MCF 10A (cell line): ENCODE measurements around the gene MLLT1. TPM values are rescaled to one million over a fixed set of nuclear protein-coding genes. Genes with fewer than 3 reads are reported as not detected.

Source experiments
- BruUV-seq: library from RNA; stranded (reverse); fragments of 400-500 nt; replicated peaks from 2 replicates; lab custom pipeline; 2021; lab: Mats Ljungman, UMichigan
- CTCF ChIA-PET: fragments of 300-600 bp; sonication (Branson Sonifier 250); formaldehyde crosslinking; extraction: SDS; loops from one replicate; lab custom pipeline; 2021; ENCODE audit warnings: antibody characterized with exemption, inconsistent platforms; lab: Yijun Ruan, JAX
- POLR2A ChIA-PET: fragments of 300-600, 350-650 bp; sonication (Branson Sonifier 250); formaldehyde crosslinking; extraction: SDS; loops from one replicate; lab custom pipeline; 2020; ENCODE audit warnings: antibody characterized with exemption, inconsistent platforms; lab: Yijun Ruan, JAX
- DNase-seq: peaks from one replicate; pipeline ENCODE4 v3.0.0-alpha.2; 2018; ENCODE audit not compliant: unreplicated experiment
- H3K27ac Mint-ChIP-seq: one replicate; pipeline ENCODE4 v1.8.0; 2022; ENCODE audit warnings: mild to moderate bottlenecking, low read depth, mixed read lengths; ENCODE audit not compliant: unreplicated experiment
- H3K27me3 Mint-ChIP-seq: one replicate; pipeline ENCODE4 v1.8.0; 2022; ENCODE audit warnings: mixed read lengths; ENCODE audit not compliant: insufficient read depth, unreplicated experiment
- H3K36me3 Mint-ChIP-seq: one replicate; pipeline ENCODE4 v1.8.0; 2022; ENCODE audit warnings: mild to moderate bottlenecking, moderate library complexity, mixed read lengths; ENCODE audit not compliant: insufficient read depth, unreplicated experiment
- H3K4me1 Mint-ChIP-seq: one replicate; pipeline ENCODE4 v1.8.0; 2022; ENCODE audit warnings: mixed read lengths; ENCODE audit not compliant: insufficient read depth, unreplicated experiment
- H3K4me3 Mint-ChIP-seq: one replicate; pipeline ENCODE4 v1.8.0; 2022; ENCODE audit warnings: mild to moderate bottlenecking, moderate library complexity, mixed read lengths; ENCODE audit not compliant: unreplicated experiment
- H3K9me3 Mint-ChIP-seq: one replicate; pipeline ENCODE4 v1.8.0; 2022; ENCODE audit warnings: mixed read lengths; ENCODE audit not compliant: unreplicated experiment
- intact Hi-C: fragments of 100-400 bp; cut with micrococcal nuclease; formaldehyde crosslinking; loops from 2 replicates; pipeline ENCODE4 v1.14.1; 2022
- total RNA-seq: library from RNA; stranded (reverse); gene quantifications from 2 replicates; pipeline ENCODE4 v1.2.3, GENCODE V29; 2022
- TF ChIP-seq, protein P1 (sequence below): fragments of 200-600 bp; IDR thresholded peaks from one replicate; pipeline ENCODE4 v1.8.0; 2022; ENCODE audit warnings: antibody characterized with exemption, mild to moderate bottlenecking; ENCODE audit not compliant: unreplicated experiment

The MLLT1 gene
- total RNA-seq, 1 experiment from 2014 or later: 59.0 TPM

DNA sequence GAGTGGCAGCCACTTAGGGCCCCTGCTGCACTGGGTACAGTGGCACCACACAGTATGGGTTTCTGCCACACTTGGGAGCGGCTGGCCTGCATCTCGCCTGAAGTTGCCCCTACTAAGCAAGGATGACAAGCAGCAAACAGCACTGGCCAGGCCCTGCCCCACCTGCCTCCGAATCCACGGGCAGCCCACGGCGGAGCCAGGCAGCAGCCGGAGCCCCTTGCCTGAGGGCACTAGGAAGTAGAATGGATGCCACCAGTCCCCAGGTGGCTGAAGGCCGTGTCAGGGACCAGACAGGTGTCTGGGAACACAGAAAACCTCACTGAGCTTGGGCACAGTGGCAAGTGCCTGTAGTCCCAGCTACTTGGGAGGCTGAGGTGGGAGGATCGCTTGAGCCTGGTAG lies 19.4 kb downstream of the MLLT1 start:
- POLR2A ChIA-PET: interaction anchor here (0.9 kb wide), 1 partner anchor 11 kb away, joined by 3 read pairs; no protein-coding TSS in a partner anchor
- intact Hi-C loops: no loop called here
- TF ChIP-seq, protein P1, sequence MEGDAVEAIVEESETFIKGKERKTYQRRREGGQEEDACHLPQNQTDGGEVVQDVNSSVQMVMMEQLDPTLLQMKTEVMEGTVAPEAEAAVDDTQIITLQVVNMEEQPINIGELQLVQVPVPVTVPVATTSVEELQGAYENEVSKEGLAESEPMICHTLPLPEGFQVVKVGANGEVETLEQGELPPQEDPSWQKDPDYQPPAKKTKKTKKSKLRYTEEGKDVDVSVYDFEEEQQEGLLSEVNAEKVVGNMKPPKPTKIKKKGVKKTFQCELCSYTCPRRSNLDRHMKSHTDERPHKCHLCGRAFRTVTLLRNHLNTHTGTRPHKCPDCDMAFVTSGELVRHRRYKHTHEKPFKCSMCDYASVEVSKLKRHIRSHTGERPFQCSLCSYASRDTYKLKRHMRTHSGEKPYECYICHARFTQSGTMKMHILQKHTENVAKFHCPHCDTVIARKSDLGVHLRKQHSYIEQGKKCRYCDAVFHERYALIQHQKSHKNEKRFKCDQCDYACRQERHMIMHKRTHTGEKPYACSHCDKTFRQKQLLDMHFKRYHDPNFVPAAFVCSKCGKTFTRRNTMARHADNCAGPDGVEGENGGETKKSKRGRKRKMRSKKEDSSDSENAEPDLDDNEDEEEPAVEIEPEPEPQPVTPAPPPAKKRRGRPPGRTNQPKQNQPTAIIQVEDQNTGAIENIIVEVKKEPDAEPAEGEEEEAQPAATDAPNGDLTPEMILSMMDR: no peak
- H3K4me1 Mint-ChIP-seq: peaks cover 5% of the 10 kb centered on the region
- H3K27ac Mint-ChIP-seq: no peak overlapping the region
- CTCF ChIA-PET: interaction anchor here (0.7 to 1.7 kb wide), 4 partner anchors 11 to 39 kb away, joined by 3 to 6 read pairs (median 3); no protein-coding TSS in a partner anchor
- H3K4me3 Mint-ChIP-seq: no peak overlapping the region
- H3K9me3 Mint-ChIP-seq: no peaks in the 10 kb centered on the region
- no peaks in the 10 kb centered on the region for H3K27me3 Mint-ChIP-seq
- BruUV-seq: no TSS peak
- no peak for DNase-seq
- peaks cover 56% of the 10 kb centered on the region for H3K36me3 Mint-ChIP-seq

DNA sequence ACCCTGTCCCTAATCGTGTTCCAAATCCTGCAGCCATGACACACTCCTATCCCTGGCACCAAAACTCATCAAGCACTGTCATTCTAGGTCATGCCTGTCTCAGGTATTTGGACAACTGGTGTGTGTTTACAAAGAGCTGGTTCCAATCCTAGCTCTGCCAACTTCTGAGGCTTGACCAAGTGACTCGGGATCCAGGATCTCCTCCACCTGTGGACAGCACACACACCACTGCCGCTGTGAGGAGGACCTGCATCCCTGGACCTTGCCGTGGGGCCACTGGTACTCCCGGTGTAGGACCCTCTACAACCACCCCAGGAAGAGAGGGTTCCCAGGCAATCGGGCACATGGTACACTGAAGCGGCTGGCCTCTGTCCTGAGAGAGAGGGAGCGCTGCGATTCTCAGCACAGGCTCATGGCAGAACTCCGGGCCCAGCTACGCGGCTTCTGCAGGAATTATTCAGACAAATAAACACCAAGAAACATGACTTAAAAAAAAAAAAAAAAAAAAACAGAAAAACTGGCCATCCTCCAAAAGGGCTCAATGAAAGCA lies 20.4 kb downstream of the MLLT1 start:
- H3K27ac Mint-ChIP-seq: no peak overlapping the region
- H3K4me3 Mint-ChIP-seq: no peak overlapping the region
- no peaks in the 10 kb centered on the region for H3K9me3 Mint-ChIP-seq
- H3K36me3 Mint-ChIP-seq: peaks cover 56% of the 10 kb centered on the region
- H3K27me3 Mint-ChIP-seq: no peaks in the 10 kb centered on the region
- TF ChIP-seq, protein P1: no peak
- H3K4me1 Mint-ChIP-seq: peaks cover 5% of the 10 kb centered on the region
- ChIA-PET POLR2A (no interaction called here), CTCF (interaction anchor here (1.1 kb wide), 1 partner anchor 41 kb away, joined by 3 read pairs; no protein-coding TSS in a partner anchor)
- BruUV-seq: no TSS peak
- no peak for DNase-seq
- intact Hi-C loops: no loop called here

DNA sequence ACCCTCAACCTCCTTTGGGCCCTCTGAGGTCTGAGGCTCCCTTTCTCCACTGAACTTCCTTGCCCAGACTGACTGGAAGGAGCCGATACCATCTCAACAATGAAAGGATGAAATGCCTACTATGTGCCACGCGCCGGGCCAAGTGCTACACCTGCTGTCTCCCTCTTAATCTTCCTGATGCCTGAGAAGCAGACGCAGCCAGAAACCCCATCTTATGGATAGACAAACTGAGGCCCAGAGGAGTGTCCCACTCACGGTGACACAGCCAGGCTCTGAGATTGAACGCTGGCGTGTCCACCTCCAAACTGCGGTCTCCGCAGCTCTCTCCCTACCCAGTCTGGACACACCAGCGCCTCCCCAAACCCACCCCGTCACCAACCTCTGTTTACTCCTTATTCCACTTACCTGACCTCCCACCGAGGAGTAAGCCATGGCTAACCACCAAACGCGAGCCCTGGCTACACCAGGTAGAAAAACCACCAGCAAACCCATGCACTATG lies 20.9 kb downstream of the MLLT1 start:
- intact Hi-C loops: no loop called here
- POLR2A ChIA-PET: no interaction called here
- Mint-ChIP-seq H3K9me3 (no peaks in the 10 kb centered on the region), H3K36me3 (peaks cover 61% of the 10 kb centered on the region), H3K27ac (no peak overlapping the region), H3K4me3 (no peak overlapping the region), H3K4me1 (peaks cover 5% of the 10 kb centered on the region), H3K27me3 (no peaks in the 10 kb centered on the region)
- no TSS peak for BruUV-seq
- DNase-seq: no peak
- CTCF ChIA-PET: interaction anchor here (1.1 kb wide), 1 partner anchor 40 kb away, joined by 3 read pairs; no protein-coding TSS in a partner anchor
- TF ChIP-seq, protein P1: no peak

DNA sequence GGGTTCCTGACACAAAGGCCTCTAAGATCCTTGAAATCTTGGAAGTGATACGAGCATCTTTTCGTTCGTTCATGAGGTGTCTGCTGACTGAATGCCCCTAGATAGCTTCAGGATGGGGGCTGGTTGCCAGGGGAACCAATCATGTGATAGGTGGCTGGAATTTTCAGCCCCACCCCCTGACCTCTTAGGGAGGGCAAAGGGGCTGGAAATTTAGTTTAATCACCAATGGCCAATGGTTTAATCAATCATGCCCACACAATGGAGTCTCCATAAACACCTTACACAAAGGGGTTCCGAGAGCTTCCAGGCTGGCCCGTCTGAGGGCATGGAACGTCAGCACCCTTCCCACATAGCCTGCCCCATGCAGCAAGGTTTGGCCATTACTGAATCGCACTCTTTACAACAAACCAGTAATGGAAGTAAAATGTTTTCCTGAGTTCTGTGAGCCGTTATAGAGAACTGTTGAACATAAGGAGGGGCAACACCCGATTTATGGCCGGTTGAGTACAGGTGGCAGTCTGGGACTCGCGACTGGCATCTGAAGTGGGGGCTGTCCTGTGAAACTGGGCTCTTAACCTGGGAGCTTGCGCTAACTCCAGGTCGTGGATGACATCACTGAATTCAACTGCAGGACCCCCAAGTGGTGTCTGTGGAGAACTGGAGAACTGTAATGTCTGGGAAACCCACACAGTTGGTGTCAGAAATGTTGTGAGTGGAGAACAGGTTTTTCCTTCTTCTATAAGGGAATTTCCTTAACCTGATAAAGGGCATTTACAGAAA lies 25.6 kb downstream of the MLLT1 start:
- peaks cover 5% of the 10 kb centered on the region for H3K4me1 Mint-ChIP-seq
- TF ChIP-seq, protein P1: no peak
- no peak overlapping the region for H3K27ac Mint-ChIP-seq
- H3K27me3 Mint-ChIP-seq: no peaks in the 10 kb centered on the region
- POLR2A ChIA-PET: interaction anchor here (0.9 kb wide), 1 partner anchor 20 kb away, joined by 3 read pairs; no protein-coding TSS in a partner anchor
- CTCF ChIA-PET: interaction anchor here (0.6 to 0.9 kb wide), 2 partner anchors 9 to 36 kb away, joined by 3 to 5 read pairs; no protein-coding TSS in a partner anchor
- H3K4me3 Mint-ChIP-seq: no peak overlapping the region
- intact Hi-C loops: no loop called here
- H3K9me3 Mint-ChIP-seq: no peaks in the 10 kb centered on the region
- DNase-seq: no peak
- H3K36me3 Mint-ChIP-seq: peaks cover 39% of the 10 kb centered on the region
- BruUV-seq: no TSS peak
